DND-41 (cell line): ENCODE measurements around the gene HSPA12B.

Experiments
- ATAC-seq: fragments of 200-7000 bp; cut with Tn5 transposase; 3 replicates; pipeline ENCODE4 v1.9.1; 2021; ENCODE audit warnings: low read depth; ENCODE audit not compliant: insufficient read depth
- DNase-seq: peaks from one replicate; pipeline ENCODE4 v3.0.0-alpha.2; 2020
- H2AFZ ChIP-seq: 2 replicates; pipeline ENCODE4 v1.6.0; 2012; ENCODE audit warnings: low read depth, low read length
- H3K27ac ChIP-seq: 2 replicates; pipeline ENCODE4 v1.5.1; 2012; ENCODE audit warnings: low read length, inconsistent platforms
- H3K27me3 ChIP-seq: fragments of 200-600 bp; sonication (generic); 2 replicates; pipeline ENCODE4 v1.6.0; 2012; ENCODE audit warnings: low read length, mild to moderate bottlenecking, inconsistent platforms; ENCODE audit not compliant: insufficient read depth, poor library complexity
- H3K36me3 ChIP-seq: 2 replicates; pipeline ENCODE4 v1.5.1; 2012; ENCODE audit warnings: low read length, inconsistent platforms; ENCODE audit not compliant: insufficient read depth
- H3K4me1 ChIP-seq: 2 replicates; pipeline ENCODE4 v1.5.1; 2012; ENCODE audit warnings: mild to moderate bottlenecking, low read length; ENCODE audit not compliant: insufficient read depth
- H3K4me2 ChIP-seq: 2 replicates; pipeline ENCODE4 v1.6.0; 2012; ENCODE audit warnings: mild to moderate bottlenecking, moderate library complexity, low read length, inconsistent platforms; ENCODE audit not compliant: insufficient read depth
- H3K4me3 ChIP-seq, 2 experiments: fragments of 200-600 bp in 1 of 2; shearing (Covaris generic) in 1 of 2; 2 replicates each; pipeline ENCODE4 v1.5.1; 2012 to 2016; ENCODE audit warnings: inconsistent platforms in 2 of 2, low read length in 2 of 2, mild to moderate bottlenecking in 2 of 2, low read depth in 1 of 2, moderate library complexity in 1 of 2
- H3K79me2 ChIP-seq: 2 replicates; pipeline ENCODE4 v1.6.0; 2012; ENCODE audit warnings: low read length, inconsistent platforms; ENCODE audit not compliant: insufficient read depth
- H3K9ac ChIP-seq: 2 replicates; pipeline ENCODE4 v1.6.0; 2012; ENCODE audit warnings: low read depth, mild to moderate bottlenecking, inconsistent platforms, low read length, moderate library complexity
- H3K9me3 ChIP-seq: 2 replicates; pipeline ENCODE4 v1.5.1; 2012; ENCODE audit warnings: low read length, moderate library complexity, mild to moderate bottlenecking, inconsistent platforms; ENCODE audit not compliant: insufficient read depth, severe bottlenecking
- H4K20me1 ChIP-seq: 2 replicates; pipeline ENCODE4 v1.6.0; 2012; ENCODE audit warnings: low read length; ENCODE audit not compliant: insufficient read depth
- CTCF ChIP-seq: IDR thresholded peaks from 2 replicates; pipeline ENCODE4 v1.5.1; 2012; ENCODE audit warnings: borderline replicate concordance, low read length, moderate library complexity, mild to moderate bottlenecking; ENCODE audit not compliant: poor library complexity, severe bottlenecking; ENCODE audit errors: extremely low read depth
- EZH2 ChIP-seq: IDR thresholded peaks from 3 replicates; pipeline ENCODE4 v1.6.1; 2012; ENCODE audit warnings: borderline replicate concordance, low read depth, mild to moderate bottlenecking, moderate library complexity, low read length, inconsistent platforms; ENCODE audit not compliant: severe bottlenecking

The HSPA12B gene

DNA sequence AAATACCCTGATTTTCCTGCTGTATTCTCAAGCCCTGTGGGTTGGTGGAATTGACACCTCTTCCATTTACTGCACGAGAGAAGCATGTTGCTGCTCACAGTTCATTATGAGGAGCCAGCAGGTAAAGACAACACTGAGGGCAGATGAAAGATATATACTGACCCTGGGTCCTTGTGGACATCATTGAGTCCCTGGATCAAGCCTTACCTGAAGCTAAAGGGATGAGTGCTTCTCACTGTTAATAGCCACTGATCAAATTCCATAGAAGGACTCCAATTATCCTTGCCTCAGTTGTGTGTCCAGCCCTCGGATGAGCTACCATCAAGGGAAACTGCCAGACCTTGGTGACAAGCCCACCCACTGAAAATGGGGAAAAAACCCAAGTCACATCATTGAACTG lies 12.4 kb upstream of the HSPA12B start:
- DNase-seq (no peak), ATAC-seq (no peak)
- Histone ChIP-seq H4K20me1 (no peaks in the 10 kb centered on the region), H3K4me3 (no peak overlapping the region), H2AFZ (no peak overlapping the region), H3K36me3 (no peaks in the 10 kb centered on the region), H3K9ac (no peak overlapping the region), H3K27ac (no peak overlapping the region), H3K9me3 (no peaks in the 10 kb centered on the region), H3K4me2 (no peak overlapping the region), H3K79me2 (no peaks in the 10 kb centered on the region), H3K27me3 (no peaks in the 10 kb centered on the region), H3K4me1 (no peaks in the 10 kb centered on the region)
- TF ChIP-seq CTCF (no peak), EZH2 (no peak)

DNA sequence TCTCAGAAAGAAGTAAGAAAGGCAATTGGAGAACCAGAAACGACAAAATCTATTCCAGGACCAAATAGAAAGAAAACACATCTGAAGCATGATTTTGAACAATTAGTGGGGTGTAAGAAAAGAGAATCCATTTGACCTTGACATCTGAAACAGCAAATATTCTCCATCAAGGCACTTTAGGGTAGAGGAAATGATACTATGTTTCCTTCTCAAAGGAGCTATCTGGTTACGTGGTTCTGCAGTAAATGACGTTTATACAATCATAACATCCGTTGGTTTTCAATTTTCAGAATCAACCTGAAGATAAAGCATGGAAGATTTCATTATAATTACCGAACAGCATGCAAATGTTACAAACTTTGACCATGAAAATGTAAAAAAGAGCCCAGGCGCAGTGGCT lies 11.9 kb upstream of the HSPA12B start:
- DNase-seq, result no peak
- Histone ChIP-seq H3K27me3 (no peaks in the 10 kb centered on the region), H3K9ac (no peak overlapping the region), H3K9me3 (no peaks in the 10 kb centered on the region), H3K4me3 (no peak overlapping the region), H2AFZ (no peak overlapping the region), H3K4me1 (no peaks in the 10 kb centered on the region), H3K79me2 (no peaks in the 10 kb centered on the region), H3K36me3 (no peaks in the 10 kb centered on the region), H3K27ac (no peak overlapping the region), H3K4me2 (no peak overlapping the region), H4K20me1 (no peaks in the 10 kb centered on the region)
- no peak for ATAC-seq
- TF ChIP-seq CTCF (no peak), EZH2 (no peak)

DNA sequence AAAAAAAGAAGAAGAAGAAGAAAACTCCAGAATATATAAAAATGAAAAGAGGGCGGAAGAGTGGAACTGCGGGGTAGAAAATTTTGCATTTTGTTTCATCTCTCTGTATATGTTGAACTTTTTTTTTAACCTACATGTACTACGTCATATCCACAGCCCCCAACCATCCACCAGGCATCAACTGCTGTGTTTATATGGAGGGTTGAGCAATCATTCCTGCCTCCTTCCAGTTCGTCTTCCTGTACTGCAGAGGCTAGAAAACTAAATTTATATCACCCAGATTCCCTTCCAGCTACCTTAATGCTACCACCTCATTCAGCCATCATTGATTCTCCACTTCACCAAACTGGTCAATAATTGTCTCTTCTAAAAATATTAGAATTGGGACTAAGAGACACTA lies 10.6 kb upstream of the HSPA12B start:
- no peaks in the 10 kb centered on the region for H4K20me1 ChIP-seq
- H3K9ac ChIP-seq, result no peak overlapping the region
- no peak overlapping the region for H2AFZ ChIP-seq
- H3K36me3 ChIP-seq, result no peaks in the 10 kb centered on the region
- H3K4me3 ChIP-seq, result no peak overlapping the region
- DNase-seq (no peak), ATAC-seq (no peak)
- H3K27me3 ChIP-seq, result no peaks in the 10 kb centered on the region
- no peaks in the 10 kb centered on the region for H3K9me3 ChIP-seq
- no peaks in the 10 kb centered on the region for H3K79me2 ChIP-seq
- H3K4me1 ChIP-seq, result no peaks in the 10 kb centered on the region
- TF ChIP-seq CTCF (no peak), EZH2 (no peak)
- H3K4me2 ChIP-seq, result no peak overlapping the region
- H3K27ac ChIP-seq, result no peak overlapping the region

GRCh38 chr20:3723284-3723683 lies 9.2 kb upstream of the HSPA12B start:
- Histone ChIP-seq H3K9ac (no peak overlapping the region), H4K20me1 (no peaks in the 10 kb centered on the region), H3K4me1 (no peaks in the 10 kb centered on the region), H3K79me2 (no peaks in the 10 kb centered on the region), H3K36me3 (no peaks in the 10 kb centered on the region), H3K27ac (no peak overlapping the region), H3K27me3 (peaks cover 7% of the 10 kb centered on the region), H3K4me2 (no peak overlapping the region), H2AFZ (no peak overlapping the region), H3K9me3 (no peaks in the 10 kb centered on the region), H3K4me3 (no peak overlapping the region)
- no peak for DNase-seq
- no peak for TF ChIP-seq EZH2
- ATAC-seq, result no peak
